SK-N-MC (cell line): ENCODE measurements around the gene ATG10.
A peak's percentile ranks its signal among the peaks of the same experiment; 100 is the strongest.

Source experiments
- DNase-seq: peaks from one replicate; pipeline ENCODE4 v3.0.0-alpha.2; 2011; ENCODE audit warnings: low read depth, low spot score
- H3K27ac ChIP-seq: fragments of 200-600 bp; sonication (generic); 2 replicates; pipeline ENCODE4 v1.5.1; 2016; ENCODE audit warnings: mixed run types
- H3K36me3 ChIP-seq: fragments of 200-600 bp; sonication (generic); 2 replicates; pipeline ENCODE4 v1.6.1; 2017; ENCODE audit warnings: antibody characterized with exemption, low read length, mixed read lengths; ENCODE audit not compliant: insufficient read depth
- H3K4me3 ChIP-seq: fragments of 200-600 bp; sonication (generic); 2 replicates; pipeline ENCODE4 v1.5.1; 2016
- H3K9ac ChIP-seq: fragments of 200-600 bp; sonication (generic); 2 replicates; pipeline ENCODE4 v1.8.0; 2017; ENCODE audit warnings: mixed run types, mixed read lengths; ENCODE audit not compliant: insufficient read length
- H3K9me3 ChIP-seq: fragments of 200-600 bp; sonication (generic); 2 replicates; pipeline ENCODE4 v1.6.1; 2017; ENCODE audit warnings: low read depth, mild to moderate bottlenecking, antibody characterized with exemption, low read length, moderate library complexity, mixed read lengths
- EZH2 ChIP-seq: fragments of 200-600 bp; sonication (generic); IDR thresholded peaks from one replicate; pipeline ENCODE4 v1.6.1; 2017; ENCODE audit warnings: antibody characterized with exemption
- FOXP2 ChIP-seq: optimal IDR thresholded peaks from 2 replicates; pipeline ENCODE3; 2011; ENCODE audit warnings: mild to moderate bottlenecking, moderate library complexity; ENCODE audit not compliant: insufficient read depth; ENCODE audit errors: extremely low read length, control extremely low read depth
- POLR2AphosphoS5 ChIP-seq: IDR thresholded peaks from 2 replicates; pipeline ENCODE4 v1.6.1; 2012; ENCODE audit warnings: mild to moderate bottlenecking, low read depth, low read length, borderline replicate concordance

ATG10 gene

DNA sequence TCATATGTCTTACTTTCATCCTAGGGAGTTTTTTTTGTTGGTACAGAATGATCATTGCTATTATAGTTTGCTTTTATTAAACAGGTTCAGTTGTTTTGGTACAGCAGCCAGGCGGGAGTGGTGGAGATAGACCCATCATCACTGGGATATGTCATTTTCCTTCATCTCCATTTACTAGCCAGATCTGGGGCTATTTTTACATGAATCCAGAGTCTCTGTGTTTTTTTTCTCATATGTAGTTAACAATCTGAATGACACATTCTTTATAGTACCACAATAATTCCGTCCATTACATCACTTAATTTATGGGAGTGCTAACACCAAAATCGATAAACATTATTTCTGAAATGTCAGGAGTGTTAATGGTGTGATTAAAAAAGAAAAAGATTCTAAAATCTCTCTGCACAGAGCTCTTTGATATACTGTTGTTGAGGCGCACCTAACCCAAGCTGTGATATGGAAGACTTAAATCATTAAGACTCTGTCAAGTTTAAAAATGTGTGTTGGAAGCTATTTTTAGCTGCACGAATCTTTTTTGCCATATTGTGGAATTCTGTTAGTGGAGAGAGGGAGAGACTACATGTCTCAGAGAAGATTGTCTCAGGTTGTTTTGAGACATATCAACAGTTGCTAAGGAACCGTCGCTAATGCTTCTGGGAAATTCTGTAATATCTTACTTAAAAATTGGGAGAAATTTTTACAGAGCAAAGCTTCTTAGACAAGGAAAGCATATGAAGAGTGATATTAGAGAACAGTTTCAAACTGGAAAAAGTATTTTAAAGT lies 246.7 kb downstream of the ATG10 start:
- DNase-seq = no peak
- H3K36me3 ChIP-seq = no peaks in the 10 kb centered on the region
- H3K4me3 ChIP-seq = no peak overlapping the region
- no peak overlapping the region for H3K9ac ChIP-seq
- no peak overlapping the region for H3K27ac ChIP-seq
- TF ChIP-seq FOXP2 (no peak), EZH2 (no peak), POLR2AphosphoS5 (no peak)
- no peaks in the 10 kb centered on the region for H3K9me3 ChIP-seq

DNA sequence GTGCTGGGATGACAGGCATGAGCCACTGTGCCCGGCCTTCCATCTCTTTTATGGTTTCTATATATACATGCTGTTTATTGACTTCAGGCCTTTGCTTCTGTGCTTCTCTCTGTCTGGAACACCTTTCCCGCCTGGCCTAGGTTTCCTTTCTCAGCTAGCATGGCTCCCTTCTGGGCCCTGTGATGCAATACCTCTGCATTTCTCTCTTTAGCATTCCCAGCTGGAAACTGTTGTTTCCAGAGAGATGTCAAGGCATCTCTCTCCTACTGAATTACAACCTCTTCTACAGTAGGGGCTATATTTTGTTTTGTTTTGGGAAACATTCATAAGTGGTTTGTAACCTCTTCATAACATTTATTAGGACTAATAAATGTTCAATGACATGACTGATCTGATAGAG lies 249.2 kb downstream of the ATG10 start:
- Histone ChIP-seq H3K4me3 (no peak overlapping the region), H3K9me3 (no peaks in the 10 kb centered on the region), H3K36me3 (no peaks in the 10 kb centered on the region), H3K9ac (no peak overlapping the region), H3K27ac (no peak overlapping the region)
- DNase-seq = no peak
- TF ChIP-seq FOXP2 = no peak
- no peak for TF ChIP-seq POLR2AphosphoS5
- no peak for TF ChIP-seq EZH2

DNA sequence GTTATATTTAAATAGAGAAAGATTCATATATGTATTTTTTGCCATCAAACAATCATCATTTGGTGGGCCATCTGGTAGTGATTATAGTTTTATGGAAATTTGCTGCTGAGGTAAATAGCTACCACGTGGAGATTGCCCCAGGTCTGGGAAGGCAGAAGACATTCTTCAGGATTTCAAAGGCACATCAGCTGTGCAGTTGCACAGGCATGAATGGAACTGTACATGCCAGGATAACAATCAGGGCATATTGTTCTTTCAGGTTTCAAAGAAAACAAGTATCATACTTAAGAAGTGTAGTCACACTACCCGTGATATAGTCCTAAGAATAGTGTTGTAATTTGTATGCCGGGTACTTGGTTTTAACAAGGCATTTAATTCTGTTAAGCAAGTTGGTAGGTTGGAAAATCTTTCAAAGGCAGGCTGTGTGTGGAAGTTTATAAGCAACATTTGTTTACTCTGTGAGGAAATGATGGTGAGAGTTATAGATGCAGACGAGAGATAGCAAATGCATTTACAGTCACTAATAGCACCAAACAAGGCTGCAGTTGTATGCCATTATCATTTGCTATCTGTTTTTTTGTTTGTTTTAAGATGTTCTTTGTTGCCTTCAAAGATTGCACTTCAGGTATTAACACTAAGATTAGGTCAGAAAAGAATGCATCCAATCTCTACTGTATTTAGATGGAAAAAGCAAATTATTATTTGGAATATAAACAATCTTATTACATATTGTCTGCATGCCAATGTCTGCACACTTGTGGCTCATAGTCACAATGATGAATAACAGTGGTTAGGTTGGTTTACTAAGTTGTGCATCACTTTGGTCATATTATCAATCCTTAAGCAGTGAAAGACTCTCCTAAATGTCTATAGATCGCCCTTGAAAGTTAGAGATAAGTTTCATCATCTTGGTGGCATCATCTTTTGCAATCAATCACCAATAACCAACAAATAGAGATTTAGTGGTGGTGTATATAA lies 251.1 kb downstream of the ATG10 start:
- Histone ChIP-seq H3K4me3 (peak overlapping the region; percentile 28; the same call in 1 of the 2 replicates), H3K9ac (no peak overlapping the region), H3K27ac (peak overlapping the region; percentile 40; the same call in 1 of the 2 replicates), H3K36me3 (no peaks in the 10 kb centered on the region), H3K9me3 (no peaks in the 10 kb centered on the region)
- DNase-seq = peak; percentile 39
- TF ChIP-seq FOXP2 = no peak
- no peak for TF ChIP-seq EZH2
- no peak for TF ChIP-seq POLR2AphosphoS5

GRCh38 chr5:82225525-82226172 lies 253.8 kb downstream of the ATG10 start:
- Histone ChIP-seq H3K27ac (no peak overlapping the region), H3K9ac (no peak overlapping the region), H3K9me3 (no peaks in the 10 kb centered on the region), H3K4me3 (no peak overlapping the region), H3K36me3 (no peaks in the 10 kb centered on the region)
- peak; percentile 61 for DNase-seq
- no peak for TF ChIP-seq POLR2AphosphoS5
- no peak for TF ChIP-seq FOXP2
- TF ChIP-seq EZH2 = no peak

GRCh38 chr5:82234885-82235284 lies 263.1 kb downstream of the ATG10 start:
- no peak overlapping the region for H3K27ac ChIP-seq
- TF ChIP-seq EZH2 (no peak), POLR2AphosphoS5 (no peak), FOXP2 (no peak)
- no peaks in the 10 kb centered on the region for H3K9me3 ChIP-seq
- H3K9ac ChIP-seq = no peak overlapping the region
- no peak for DNase-seq
- no peak overlapping the region for H3K4me3 ChIP-seq
- no peaks in the 10 kb centered on the region for H3K36me3 ChIP-seq

- no peak for DNase-seq
Measured at GRCh38 chr5:82244151-82244550, 272.3 kb downstream of the ATG10 start.

GRCh38 chr5:82244854-82245635 lies 273.2 kb downstream of the ATG10 start:
- Histone ChIP-seq H3K4me3 (no peak overlapping the region), H3K36me3 (no peaks in the 10 kb centered on the region), H3K27ac (no peak overlapping the region), H3K9ac (no peak overlapping the region), H3K9me3 (peaks cover 2% of the 10 kb centered on the region; the same call in 1 of the 2 replicates)
- no peak for TF ChIP-seq EZH2
- TF ChIP-seq FOXP2 = no peak
- TF ChIP-seq POLR2AphosphoS5 = no peak
- no peak for DNase-seq

More at GRCh38 chr5:82244151-82244550, 272.3 kb downstream of the ATG10 start:
- H3K36me3 ChIP-seq = no peaks in the 10 kb centered on the region
- no peak overlapping the region for H3K4me3 ChIP-seq
- H3K9me3 ChIP-seq = peaks cover 2% of the 10 kb centered on the region; the same call in 1 of the 2 replicates
- no peak overlapping the region for H3K27ac ChIP-seq
- TF ChIP-seq EZH2 = no peak
- TF ChIP-seq FOXP2 = no peak
- TF ChIP-seq POLR2AphosphoS5 = no peak
- H3K9ac ChIP-seq = no peak overlapping the region
